WTC11 (cell line): ENCODE measurements around the gene HSPBAP1. TPM values are rescaled to one million over a fixed set of nuclear protein-coding genes. Genes with fewer than 3 reads are reported as not detected.

ENCODE experiments used
- ATAC-seq: fragments of 200-7000 bp; cut with Tn5 transposase; 2 replicates; pipeline ENCODE4 v1.10.0; 2021; ENCODE audit warnings: mild to moderate bottlenecking, moderate library complexity
- CTCF ChIA-PET: fragments of 300-600 bp; sonication (Branson Sonifier 250); formaldehyde crosslinking; loops from one replicate; lab custom pipeline; 2021; ENCODE audit warnings: antibody characterized with exemption; lab: Charles Lee
- POLR2A ChIA-PET: fragments of 350-600 bp; sonication (Branson Sonifier 250); formaldehyde crosslinking; loops from one replicate; lab custom pipeline; 2021; ENCODE audit warnings: antibody characterized with exemption; lab: Charles Lee
- DNase-seq: peaks from one replicate; pipeline ENCODE4 v3.0.0; 2021; ENCODE audit warnings: low spot score
- H3K27ac Mint-ChIP-seq: 2 replicates; pipeline ENCODE4 v1.8.0; 2021; ENCODE audit warnings: mixed read lengths
- H3K27me3 Mint-ChIP-seq: 2 replicates; pipeline ENCODE4 v1.8.0; 2021; ENCODE audit warnings: low read depth, mild to moderate bottlenecking, moderate library complexity, mixed read lengths
- H3K36me3 Mint-ChIP-seq: 2 replicates; pipeline ENCODE4 v1.8.0; 2021; ENCODE audit warnings: mixed read lengths
- H3K4me1 Mint-ChIP-seq: 2 replicates; pipeline ENCODE4 v1.8.0; 2022; ENCODE audit warnings: mixed read lengths
- H3K4me3 Mint-ChIP-seq: 2 replicates; pipeline ENCODE4 v1.8.0; 2021; ENCODE audit warnings: mild to moderate bottlenecking, moderate library complexity, mixed read lengths
- H3K9me3 Mint-ChIP-seq: 2 replicates; pipeline ENCODE4 v1.8.0; 2021; ENCODE audit warnings: mixed read lengths
- EMX1 ChIP-seq: fragments of 250-450 bp; sonication (Bioruptor Pico); IDR thresholded peaks from 2 replicates; pipeline ENCODE4 v1.8.0; 2021; ENCODE audit warnings: mild to moderate bottlenecking
- NR2C2 ChIP-seq: sonication (generic); formaldehyde crosslinking; IDR thresholded peaks from 2 replicates; pipeline ENCODE4 v1.8.0; 2022; ENCODE audit warnings: mild to moderate bottlenecking, missing genetic modification reagents
- ZNF138 ChIP-seq: sonication (generic); formaldehyde crosslinking; conservative IDR thresholded peaks from 2 replicates; pipeline ENCODE4 v1.8.1; 2022; ENCODE audit warnings: mild to moderate bottlenecking, moderate library complexity, missing genetic modification reagents
- ZNF317 ChIP-seq: sonication (generic); formaldehyde crosslinking; IDR thresholded peaks from 2 replicates; pipeline ENCODE4 v1.8.1; 2023; ENCODE audit warnings: low read depth, mild to moderate bottlenecking, moderate library complexity, missing genetic modification reagents, borderline replicate concordance
- ZNF416 ChIP-seq: fragments of 250-450 bp; sonication (Bioruptor Pico); IDR thresholded peaks from 2 replicates; pipeline ENCODE4 v1.9.0; 2021; ENCODE audit warnings: mild to moderate bottlenecking, inconsistent platforms
- total RNA-seq: library from RNA; stranded (reverse); gene quantifications from 3 replicates; pipeline ENCODE4 v1.2.3, GENCODE V29; 2021
- TF ChIP-seq, protein P1 (sequence below): fragments of 250-450 bp; sonication (Bioruptor Pico); IDR thresholded peaks from 2 replicates; pipeline ENCODE4 v1.9.0; 2021; ENCODE audit warnings: mild to moderate bottlenecking
- TF ChIP-seq, protein P2 (sequence below): fragments of 200-600 bp; IDR thresholded peaks from 2 replicates; pipeline ENCODE4 v1.8.0; 2022; ENCODE audit warnings: antibody characterized with exemption
- TF ChIP-seq, protein P3 (sequence below): fragments of 250-450 bp; sonication (Bioruptor Pico); IDR thresholded peaks from 2 replicates; pipeline ENCODE4 v1.9.0; 2021; ENCODE audit warnings: mild to moderate bottlenecking, borderline replicate concordance
- TF ChIP-seq, protein P4 (sequence below): sonication (generic); formaldehyde crosslinking; IDR thresholded peaks from 2 replicates; pipeline ENCODE4 v1.8.1; 2022; ENCODE audit warnings: low read depth, mild to moderate bottlenecking, moderate library complexity, missing genetic modification reagents, borderline replicate concordance
- TF ChIP-seq, protein P5 (sequence below): fragments of 250-450 bp; sonication (Bioruptor Pico); IDR thresholded peaks from 2 replicates; pipeline ENCODE4 v1.8.0; 2021; ENCODE audit warnings: mild to moderate bottlenecking
- TF ChIP-seq, protein P6 (sequence below): sonication (generic); formaldehyde crosslinking; IDR thresholded peaks from 2 replicates; pipeline ENCODE4 v1.8.0; 2022; ENCODE audit warnings: missing genetic modification reagents

HSPBAP1 gene
- total RNA-seq, 1 experiment from 2014 or later, result 9.1 TPM

DNA sequence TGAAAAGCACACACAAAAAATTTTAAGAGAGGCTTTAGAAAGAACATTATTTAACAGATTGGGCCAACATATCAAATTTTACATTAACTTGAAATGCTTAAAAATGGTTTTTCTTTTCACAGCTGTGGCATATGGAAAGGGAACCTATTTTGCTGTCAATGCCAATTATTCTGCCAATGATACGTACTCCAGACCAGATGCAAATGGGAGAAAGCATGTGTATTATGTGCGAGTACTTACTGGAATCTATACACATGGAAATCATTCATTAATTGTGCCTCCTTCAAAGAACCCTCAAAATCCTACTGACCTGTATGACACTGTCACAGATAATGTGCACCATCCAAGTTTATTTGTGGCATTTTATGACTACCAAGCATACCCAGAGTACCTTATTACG lies 65.4 kb downstream of the HSPBAP1 start:
- Mint-ChIP-seq H3K27me3 (no peaks in the 10 kb centered on the region; the same call in 1 of the 2 replicates), H3K9me3 (peaks cover 39% of the 10 kb centered on the region), H3K4me1 (0 out of 2 replicates have a peak, but pooled peaks cover 3% of the 10 kb centered on the region), H3K27ac (no peak overlapping the region), H3K4me3 (no peak overlapping the region), H3K36me3 (peaks cover 46% of the 10 kb centered on the region)
- no peak for ATAC-seq
- TF ChIP-seq ZNF416 (CRISPR knock-in tag) (no peak), ZNF138 (CRISPR knock-in tag) (no peak), ZNF317 (CRISPR knock-in tag) (no peak)
- TF ChIP-seq, protein P1, sequence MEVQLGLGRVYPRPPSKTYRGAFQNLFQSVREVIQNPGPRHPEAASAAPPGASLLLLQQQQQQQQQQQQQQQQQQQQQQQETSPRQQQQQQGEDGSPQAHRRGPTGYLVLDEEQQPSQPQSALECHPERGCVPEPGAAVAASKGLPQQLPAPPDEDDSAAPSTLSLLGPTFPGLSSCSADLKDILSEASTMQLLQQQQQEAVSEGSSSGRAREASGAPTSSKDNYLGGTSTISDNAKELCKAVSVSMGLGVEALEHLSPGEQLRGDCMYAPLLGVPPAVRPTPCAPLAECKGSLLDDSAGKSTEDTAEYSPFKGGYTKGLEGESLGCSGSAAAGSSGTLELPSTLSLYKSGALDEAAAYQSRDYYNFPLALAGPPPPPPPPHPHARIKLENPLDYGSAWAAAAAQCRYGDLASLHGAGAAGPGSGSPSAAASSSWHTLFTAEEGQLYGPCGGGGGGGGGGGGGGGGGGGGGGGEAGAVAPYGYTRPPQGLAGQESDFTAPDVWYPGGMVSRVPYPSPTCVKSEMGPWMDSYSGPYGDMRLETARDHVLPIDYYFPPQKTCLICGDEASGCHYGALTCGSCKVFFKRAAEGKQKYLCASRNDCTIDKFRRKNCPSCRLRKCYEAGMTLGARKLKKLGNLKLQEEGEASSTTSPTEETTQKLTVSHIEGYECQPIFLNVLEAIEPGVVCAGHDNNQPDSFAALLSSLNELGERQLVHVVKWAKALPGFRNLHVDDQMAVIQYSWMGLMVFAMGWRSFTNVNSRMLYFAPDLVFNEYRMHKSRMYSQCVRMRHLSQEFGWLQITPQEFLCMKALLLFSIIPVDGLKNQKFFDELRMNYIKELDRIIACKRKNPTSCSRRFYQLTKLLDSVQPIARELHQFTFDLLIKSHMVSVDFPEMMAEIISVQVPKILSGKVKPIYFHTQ (CRISPR knock-in tag), result no peak
- TF ChIP-seq, protein P2, sequence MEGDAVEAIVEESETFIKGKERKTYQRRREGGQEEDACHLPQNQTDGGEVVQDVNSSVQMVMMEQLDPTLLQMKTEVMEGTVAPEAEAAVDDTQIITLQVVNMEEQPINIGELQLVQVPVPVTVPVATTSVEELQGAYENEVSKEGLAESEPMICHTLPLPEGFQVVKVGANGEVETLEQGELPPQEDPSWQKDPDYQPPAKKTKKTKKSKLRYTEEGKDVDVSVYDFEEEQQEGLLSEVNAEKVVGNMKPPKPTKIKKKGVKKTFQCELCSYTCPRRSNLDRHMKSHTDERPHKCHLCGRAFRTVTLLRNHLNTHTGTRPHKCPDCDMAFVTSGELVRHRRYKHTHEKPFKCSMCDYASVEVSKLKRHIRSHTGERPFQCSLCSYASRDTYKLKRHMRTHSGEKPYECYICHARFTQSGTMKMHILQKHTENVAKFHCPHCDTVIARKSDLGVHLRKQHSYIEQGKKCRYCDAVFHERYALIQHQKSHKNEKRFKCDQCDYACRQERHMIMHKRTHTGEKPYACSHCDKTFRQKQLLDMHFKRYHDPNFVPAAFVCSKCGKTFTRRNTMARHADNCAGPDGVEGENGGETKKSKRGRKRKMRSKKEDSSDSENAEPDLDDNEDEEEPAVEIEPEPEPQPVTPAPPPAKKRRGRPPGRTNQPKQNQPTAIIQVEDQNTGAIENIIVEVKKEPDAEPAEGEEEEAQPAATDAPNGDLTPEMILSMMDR, result no peak
- TF ChIP-seq, protein P3, sequence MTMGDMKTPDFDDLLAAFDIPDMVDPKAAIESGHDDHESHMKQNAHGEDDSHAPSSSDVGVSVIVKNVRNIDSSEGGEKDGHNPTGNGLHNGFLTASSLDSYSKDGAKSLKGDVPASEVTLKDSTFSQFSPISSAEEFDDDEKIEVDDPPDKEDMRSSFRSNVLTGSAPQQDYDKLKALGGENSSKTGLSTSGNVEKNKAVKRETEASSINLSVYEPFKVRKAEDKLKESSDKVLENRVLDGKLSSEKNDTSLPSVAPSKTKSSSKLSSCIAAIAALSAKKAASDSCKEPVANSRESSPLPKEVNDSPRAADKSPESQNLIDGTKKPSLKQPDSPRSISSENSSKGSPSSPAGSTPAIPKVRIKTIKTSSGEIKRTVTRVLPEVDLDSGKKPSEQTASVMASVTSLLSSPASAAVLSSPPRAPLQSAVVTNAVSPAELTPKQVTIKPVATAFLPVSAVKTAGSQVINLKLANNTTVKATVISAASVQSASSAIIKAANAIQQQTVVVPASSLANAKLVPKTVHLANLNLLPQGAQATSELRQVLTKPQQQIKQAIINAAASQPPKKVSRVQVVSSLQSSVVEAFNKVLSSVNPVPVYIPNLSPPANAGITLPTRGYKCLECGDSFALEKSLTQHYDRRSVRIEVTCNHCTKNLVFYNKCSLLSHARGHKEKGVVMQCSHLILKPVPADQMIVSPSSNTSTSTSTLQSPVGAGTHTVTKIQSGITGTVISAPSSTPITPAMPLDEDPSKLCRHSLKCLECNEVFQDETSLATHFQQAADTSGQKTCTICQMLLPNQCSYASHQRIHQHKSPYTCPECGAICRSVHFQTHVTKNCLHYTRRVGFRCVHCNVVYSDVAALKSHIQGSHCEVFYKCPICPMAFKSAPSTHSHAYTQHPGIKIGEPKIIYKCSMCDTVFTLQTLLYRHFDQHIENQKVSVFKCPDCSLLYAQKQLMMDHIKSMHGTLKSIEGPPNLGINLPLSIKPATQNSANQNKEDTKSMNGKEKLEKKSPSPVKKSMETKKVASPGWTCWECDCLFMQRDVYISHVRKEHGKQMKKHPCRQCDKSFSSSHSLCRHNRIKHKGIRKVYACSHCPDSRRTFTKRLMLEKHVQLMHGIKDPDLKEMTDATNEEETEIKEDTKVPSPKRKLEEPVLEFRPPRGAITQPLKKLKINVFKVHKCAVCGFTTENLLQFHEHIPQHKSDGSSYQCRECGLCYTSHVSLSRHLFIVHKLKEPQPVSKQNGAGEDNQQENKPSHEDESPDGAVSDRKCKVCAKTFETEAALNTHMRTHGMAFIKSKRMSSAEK (CRISPR knock-in tag), result no peak
- ChIA-PET CTCF (no interaction called here), POLR2A (no interaction called here)
- DNase-seq, result no peak

DNA sequence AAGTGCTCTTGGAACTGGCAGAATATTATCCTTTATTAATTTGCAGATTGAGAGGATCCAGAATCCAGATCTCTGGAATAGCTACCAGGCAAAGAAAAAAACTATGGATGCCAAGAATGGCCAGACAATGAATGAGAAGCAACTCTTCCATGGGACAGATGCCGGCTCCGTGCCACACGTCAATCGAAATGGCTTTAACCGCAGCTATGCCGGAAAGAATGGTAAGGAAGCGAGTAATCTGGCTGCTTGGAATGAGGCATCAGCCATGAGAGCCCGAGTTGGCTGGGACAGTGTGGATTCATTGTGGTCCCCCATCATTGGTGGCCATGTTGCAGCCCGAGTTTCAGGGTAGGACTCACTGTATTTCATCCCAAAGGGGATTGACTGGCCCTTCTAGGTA lies 65.9 kb downstream of the HSPBAP1 start:
- POLR2A ChIA-PET, result no interaction called here

More for the DNA sequence above, 65.9 kb downstream of the HSPBAP1 start:
- H3K27me3 Mint-ChIP-seq, result no peaks in the 10 kb centered on the region; the same call in 1 of the 2 replicates
- H3K4me1 Mint-ChIP-seq, result 0 out of 2 replicates have a peak, but pooled peaks cover 3% of the 10 kb centered on the region
- peaks cover 37% of the 10 kb centered on the region for H3K9me3 Mint-ChIP-seq
- no peak overlapping the region for H3K27ac Mint-ChIP-seq
- no peak for ATAC-seq
- TF ChIP-seq, protein P4, sequence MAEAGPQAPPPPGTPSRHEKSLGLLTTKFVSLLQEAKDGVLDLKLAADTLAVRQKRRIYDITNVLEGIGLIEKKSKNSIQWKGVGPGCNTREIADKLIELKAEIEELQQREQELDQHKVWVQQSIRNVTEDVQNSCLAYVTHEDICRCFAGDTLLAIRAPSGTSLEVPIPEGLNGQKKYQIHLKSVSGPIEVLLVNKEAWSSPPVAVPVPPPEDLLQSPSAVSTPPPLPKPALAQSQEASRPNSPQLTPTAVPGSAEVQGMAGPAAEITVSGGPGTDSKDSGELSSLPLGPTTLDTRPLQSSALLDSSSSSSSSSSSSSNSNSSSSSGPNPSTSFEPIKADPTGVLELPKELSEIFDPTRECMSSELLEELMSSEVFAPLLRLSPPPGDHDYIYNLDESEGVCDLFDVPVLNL (CRISPR knock-in tag), result no peak
- TF ChIP-seq, protein P5, sequence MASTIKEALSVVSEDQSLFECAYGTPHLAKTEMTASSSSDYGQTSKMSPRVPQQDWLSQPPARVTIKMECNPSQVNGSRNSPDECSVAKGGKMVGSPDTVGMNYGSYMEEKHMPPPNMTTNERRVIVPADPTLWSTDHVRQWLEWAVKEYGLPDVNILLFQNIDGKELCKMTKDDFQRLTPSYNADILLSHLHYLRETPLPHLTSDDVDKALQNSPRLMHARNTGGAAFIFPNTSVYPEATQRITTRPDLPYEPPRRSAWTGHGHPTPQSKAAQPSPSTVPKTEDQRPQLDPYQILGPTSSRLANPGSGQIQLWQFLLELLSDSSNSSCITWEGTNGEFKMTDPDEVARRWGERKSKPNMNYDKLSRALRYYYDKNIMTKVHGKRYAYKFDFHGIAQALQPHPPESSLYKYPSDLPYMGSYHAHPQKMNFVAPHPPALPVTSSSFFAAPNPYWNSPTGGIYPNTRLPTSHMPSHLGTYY, result no peak
- TF ChIP-seq EMX1 (CRISPR knock-in tag), result no peak
- TF ChIP-seq, protein P6, sequence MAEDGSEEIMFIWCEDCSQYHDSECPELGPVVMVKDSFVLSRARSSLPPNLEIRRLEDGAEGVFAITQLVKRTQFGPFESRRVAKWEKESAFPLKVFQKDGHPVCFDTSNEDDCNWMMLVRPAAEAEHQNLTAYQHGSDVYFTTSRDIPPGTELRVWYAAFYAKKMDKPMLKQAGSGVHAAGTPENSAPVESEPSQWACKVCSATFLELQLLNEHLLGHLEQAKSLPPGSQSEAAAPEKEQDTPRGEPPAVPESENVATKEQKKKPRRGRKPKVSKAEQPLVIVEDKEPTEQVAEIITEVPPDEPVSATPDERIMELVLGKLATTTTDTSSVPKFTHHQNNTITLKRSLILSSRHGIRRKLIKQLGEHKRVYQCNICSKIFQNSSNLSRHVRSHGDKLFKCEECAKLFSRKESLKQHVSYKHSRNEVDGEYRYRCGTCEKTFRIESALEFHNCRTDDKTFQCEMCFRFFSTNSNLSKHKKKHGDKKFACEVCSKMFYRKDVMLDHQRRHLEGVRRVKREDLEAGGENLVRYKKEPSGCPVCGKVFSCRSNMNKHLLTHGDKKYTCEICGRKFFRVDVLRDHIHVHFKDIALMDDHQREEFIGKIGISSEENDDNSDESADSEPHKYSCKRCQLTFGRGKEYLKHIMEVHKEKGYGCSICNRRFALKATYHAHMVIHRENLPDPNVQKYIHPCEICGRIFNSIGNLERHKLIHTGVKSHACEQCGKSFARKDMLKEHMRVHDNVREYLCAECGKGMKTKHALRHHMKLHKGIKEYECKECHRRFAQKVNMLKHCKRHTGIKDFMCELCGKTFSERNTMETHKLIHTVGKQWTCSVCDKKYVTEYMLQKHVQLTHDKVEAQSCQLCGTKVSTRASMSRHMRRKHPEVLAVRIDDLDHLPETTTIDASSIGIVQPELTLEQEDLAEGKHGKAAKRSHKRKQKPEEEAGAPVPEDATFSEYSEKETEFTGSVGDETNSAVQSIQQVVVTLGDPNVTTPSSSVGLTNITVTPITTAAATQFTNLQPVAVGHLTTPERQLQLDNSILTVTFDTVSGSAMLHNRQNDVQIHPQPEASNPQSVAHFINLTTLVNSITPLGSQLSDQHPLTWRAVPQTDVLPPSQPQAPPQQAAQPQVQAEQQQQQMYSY (CRISPR knock-in tag), result no peak
- TF ChIP-seq NR2C2 (CRISPR knock-in tag), result no peak
- no peak for DNase-seq
- no peak overlapping the region for H3K4me3 Mint-ChIP-seq
- CTCF ChIA-PET, result no interaction called here
- peaks cover 43% of the 10 kb centered on the region for H3K36me3 Mint-ChIP-seq
